HG03575 (cell line): Measurements from ENCODE around the gene SV2C.
"Not testable (repeated sequence)": the region's sequence is repeated elsewhere in the genome, so short reads cannot be mapped to it uniquely, and the experiment has no call there.

Experiments used
- ATAC-seq: cut with Tn5 transposase; IDR thresholded peaks from one replicate; pipeline ENCODE4 v1.9.1; 2021; ENCODE audit not compliant: unreplicated experiment, insufficient number of reproducible peaks, low FRiP score; ENCODE audit errors: extremely low read depth

Gene SV2C

GRCh38 chr5:76230711-76231285 is 147.6 kb downstream of the SV2C start:
- ATAC-seq: no peak

- ATAC-seq: no peak
Measured at GRCh38 chr5:76234665-76235064, 151.5 kb downstream of the SV2C start.

GRCh38 chr5:76236684-76237083 is 153.5 kb downstream of the SV2C start:
- no peak for ATAC-seq

DNA sequence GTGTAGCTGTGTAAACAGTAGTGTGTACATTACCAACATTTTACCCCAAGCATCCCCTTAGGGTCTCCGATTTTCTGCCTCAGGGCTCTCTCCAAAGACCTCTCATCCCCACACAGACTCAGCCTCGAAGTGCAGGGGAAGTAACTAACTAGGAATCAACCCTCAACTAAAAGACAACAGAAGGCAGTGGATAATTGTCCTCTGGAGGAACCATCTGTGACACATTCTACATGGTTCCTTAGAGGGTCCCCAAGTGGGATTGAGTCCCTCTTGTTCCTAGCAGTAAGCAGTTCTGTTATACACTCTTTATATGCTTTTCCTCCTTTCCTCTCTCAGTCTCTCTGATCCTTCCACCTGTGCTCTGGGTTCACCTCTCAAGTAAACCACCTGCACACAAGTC is 157.2 kb downstream of the SV2C start:
- ATAC-seq: no peak

DNA sequence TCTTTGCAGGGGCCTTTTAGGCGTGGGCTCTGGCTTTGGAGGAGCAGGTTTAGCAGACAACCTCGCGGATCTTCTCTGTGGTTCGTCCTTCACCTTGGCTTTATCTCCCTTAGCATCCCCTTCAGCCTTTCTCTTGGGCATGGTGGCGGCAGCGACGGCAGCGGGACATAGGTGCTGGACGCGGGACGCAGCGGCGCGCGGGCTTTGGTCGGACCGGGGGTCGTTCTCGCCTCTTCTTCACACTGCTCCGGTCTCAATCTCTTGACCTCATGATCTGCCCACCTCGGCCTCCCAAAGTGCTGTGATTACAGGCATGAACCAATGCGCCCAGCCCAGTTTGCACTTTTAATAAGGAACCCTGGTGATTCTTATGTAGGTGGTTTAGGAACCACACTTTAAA is 159.0 kb downstream of the SV2C start:
- not testable (repeated sequence) for ATAC-seq

- no peak for ATAC-seq
Measured at GRCh38 chr5:76245590-76245989, 162.4 kb downstream of the SV2C start.

GRCh38 chr5:76249621-76250020 is 166.4 kb downstream of the SV2C start:
- no peak for ATAC-seq

DNA sequence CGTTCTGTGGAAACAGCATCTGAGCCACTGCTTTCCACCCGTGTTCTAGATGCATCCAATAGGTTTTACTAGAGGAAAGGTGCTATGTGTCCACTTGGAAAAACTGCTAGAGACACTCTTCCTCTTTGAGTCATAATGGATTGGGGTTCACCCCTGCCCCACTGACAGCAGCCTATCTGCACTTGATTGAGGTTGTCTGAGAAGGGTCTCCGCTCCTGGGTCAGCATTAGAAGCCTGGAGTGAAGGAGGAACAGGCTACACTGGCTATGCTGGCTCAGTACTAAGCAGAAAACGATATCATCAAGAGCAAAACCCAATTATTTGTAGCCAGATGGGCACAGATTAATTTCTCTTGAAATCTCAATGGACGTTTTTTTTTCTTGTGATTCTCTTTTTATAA is 167.3 kb downstream of the SV2C start:
- ATAC-seq: no peak

- ATAC-seq: no peak
Measured at GRCh38 chr5:76251656-76252055, 168.5 kb downstream of the SV2C start.

DNA sequence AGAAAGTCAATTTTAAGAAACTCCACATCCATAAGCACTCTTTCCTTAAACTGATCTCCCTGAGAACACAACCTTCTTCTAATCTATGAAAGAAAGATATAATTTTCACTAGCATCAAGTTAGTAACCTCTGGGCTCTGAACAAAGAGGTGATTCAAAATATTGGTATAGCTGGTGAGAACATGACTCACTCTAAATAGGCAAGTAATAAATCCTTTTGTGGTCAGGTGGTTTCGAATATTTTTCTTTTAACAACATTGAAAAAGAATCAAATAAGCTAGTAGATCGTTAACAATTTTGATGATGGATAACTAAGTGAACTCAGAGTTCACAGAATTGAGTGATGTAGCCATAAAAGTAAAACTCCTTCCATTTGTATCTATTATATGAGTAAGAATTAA is 169.3 kb downstream of the SV2C start:
- ATAC-seq: no peak

- no peak for ATAC-seq
Measured at GRCh38 chr5:76256116-76256889, 173.1 kb downstream of the SV2C start.

GRCh38 chr5:76257225-76257833 is 174.1 kb downstream of the SV2C start:
- no peak for ATAC-seq

DNA sequence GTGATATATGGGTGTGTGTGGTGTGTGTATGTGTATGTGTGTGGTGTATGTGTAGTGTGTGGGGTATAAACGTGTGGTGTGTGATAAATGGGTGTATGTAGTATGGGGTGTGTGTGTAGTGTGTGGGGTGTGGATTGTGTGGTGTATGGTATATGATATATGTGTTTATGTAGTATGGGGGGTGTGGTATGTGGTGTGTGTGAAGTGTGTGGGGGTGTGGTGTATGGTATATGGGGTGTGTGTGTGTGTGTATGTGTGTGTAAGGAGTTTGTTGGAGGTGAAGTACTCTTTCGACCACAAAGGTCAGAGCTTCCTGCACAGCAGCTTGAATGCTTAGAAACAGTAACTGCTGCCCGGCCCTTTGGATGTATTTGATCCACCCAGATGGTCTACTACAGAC is 174.7 kb downstream of the SV2C start:
- ATAC-seq: no peak

GRCh38 chr5:76264681-76265080 is 181.5 kb downstream of the SV2C start:
- no peak for ATAC-seq

GRCh38 chr5:76269259-76269931 is 186.2 kb downstream of the SV2C start:
- ATAC-seq: no peak

DNA sequence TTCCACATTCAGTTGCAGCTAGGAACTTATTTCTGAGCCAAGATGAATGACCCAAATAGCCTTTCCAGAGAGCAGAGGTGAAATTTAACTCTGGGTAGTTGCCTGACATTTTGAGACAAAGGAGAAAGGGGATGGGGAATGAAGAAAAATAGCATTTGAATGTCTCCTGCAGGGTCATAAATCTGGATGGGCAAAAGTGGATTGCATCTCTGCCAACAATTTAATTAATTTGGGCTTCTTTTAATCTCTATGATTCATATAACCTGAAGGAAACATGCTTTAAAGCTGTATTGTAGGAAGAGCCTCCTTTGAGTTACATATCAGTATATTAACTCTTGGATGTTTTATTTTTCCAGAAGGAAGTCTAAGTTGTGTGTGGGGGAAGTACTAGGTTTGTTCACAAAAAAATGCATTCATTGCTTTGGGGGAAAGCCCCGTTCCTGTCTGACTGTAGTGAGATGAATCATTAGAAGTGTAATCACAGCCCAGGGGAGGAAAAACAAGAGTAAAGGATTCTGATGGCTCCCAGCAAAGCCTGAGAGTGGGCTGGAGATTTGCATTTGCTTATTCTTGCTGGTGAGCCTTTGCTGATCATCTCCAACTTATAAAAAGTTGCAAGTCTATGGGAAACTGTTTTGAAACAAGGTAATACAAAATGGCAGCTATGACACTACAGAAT is 186.9 kb downstream of the SV2C start:
- no peak for ATAC-seq

DNA sequence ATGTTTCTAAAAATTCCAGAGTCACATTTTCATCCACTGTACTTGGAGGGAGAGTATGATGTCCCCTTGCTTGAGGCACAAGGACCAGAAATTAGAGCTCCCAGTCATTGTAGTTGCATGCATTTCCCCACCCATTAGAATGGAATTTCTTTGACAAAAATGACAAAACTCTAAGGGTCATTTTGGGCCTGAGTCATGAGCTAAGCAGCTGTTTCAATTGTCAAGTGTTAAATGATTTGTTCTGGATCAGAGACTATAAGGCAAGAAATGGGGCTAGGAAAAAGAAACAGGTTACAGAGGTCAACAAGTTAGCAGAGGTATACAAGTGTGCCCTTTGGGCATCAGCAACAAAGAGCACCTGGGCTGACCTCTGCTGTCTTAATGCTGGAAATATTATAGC is 188.7 kb downstream of the SV2C start:
- ATAC-seq: no peak

DNA sequence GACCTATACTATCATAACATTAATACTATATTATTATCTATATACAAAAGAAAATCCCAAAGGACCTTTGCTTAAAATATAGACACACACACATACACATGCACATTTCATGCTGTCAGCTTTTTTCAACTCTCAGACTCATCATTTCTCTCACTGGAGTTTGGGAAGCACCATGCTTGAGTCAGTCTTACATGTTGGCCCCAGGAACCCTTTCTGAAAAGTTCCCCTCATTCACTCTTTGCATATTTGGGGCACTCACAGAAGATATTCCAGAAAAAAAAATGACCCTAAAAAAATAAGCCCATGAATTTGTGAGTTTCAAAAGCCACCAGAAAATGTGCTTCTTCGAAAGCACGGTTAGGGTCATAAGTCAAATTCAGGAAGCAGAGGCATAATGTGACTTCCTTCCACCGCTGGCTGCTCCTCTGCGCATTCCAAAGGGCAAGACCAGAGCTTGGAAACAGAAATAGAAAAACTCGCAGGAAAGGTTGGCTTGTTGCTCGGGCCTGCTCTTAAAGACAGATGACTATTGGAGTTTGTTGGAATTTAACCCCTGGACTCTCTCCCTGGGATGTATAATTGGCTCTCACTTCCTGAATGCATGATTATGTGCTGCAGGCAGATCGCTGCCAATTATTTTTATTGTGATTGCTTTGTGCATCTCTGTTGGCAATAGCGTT is 190.2 kb downstream of the SV2C start:
- no peak for ATAC-seq

GRCh38 chr5:76274571-76274970 is 191.4 kb downstream of the SV2C start:
- no peak for ATAC-seq
